Measurements from ENCODE around the gene ADSS1.
"Not testable (repeated sequence)": the region's sequence is repeated elsewhere in the genome, so short reads cannot be mapped to it uniquely, and the experiment has no call there.

The ADSS1 gene

DNA sequence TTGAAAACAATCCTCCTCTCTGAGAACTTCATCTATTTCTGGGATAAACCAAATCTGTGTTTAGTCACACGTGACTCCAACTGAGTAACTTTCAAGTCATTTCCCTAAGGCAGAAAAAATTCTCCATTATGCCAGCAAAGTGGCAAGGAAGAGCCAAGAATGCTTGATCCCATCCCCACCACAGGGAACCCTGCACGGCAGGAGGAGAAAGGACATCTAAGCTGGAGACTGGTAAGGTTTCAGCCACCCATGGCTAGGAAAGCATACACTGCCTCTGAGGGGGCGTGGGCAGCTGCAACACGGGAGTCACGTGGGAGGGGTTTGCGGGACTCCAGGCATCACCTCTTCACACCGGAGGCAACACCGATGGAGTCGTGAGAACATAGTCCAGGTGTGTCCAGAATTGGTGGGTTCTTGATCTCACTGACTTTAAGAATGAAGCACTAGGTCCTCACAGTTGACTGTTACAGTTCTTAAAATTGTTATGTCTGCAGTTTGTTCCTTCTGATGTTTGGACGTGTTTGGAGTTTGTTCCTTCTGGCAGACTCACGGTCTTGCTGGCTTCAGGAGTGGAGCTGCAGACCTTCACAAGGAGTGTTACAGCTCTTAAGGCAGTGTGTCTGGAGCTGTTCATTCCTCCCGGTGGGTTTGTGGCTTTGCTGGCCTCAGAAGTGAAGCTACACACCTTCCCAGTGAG is 26.2 kb downstream of the ADSS1 start:
- DNase-seq (ENCODE audit: low read depth, low spot score) = no peak

DNA sequence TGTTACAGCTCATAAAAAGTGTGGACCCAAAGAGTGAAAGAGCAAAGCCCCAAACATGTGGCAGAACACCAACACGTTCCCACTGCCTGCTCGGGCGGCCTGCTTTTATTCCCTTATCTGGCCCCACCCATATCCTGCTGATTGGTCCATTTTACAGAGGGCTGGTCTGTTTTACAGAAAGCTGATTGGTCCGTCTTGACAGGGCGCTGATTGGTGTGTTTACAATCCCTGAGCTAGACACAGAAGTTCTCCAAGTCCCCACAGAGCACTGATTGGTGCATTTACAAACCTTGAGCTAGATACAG is 26.7 kb downstream of the ADSS1 start:
- DNase-seq (ENCODE audit: low read depth, low spot score) = not testable (repeated sequence)

DNA sequence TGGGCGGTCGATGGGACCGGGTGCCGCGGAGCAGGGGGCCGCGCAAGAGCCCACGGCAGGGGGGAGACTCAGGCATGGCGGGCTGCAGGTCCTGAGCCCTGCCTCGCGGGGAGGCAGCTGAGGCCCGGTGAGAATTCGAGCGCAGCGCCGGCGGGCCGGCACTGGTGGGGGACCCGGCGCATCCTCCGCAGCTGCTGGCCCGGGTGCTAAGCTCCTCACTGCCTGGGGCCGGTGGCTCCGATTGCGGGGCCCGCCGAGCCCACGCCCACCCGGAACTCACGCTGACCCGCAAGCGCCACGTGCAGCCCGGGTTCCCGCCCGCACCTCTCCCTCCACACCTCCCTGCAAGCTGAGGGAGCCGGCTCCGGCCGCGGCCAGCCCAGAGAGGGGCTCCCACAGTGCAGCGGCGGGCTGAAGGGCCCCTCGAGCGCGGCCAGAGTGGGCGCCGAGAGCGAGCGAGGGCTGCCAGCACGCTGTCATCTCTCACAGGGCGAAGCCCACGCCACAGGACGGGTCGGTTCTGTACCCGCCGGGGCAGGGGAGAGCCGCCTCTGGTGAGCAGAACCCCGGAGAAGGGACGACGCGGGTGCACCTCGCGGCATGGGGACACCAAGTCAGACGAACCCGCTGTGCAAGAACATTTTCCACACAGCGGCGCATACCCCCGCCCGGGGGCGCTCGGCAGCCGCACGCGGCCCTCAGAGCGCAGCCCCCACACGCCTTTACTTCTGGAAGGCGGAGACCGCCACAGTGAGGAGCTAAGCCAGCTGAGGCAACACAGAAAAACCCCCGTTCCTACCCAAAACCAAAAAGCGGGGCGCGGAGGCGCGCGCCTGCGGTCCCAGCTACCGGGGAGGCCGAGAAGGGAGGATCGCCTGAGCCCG is 27.8 kb downstream of the ADSS1 start:
- no peak for DNase-seq (ENCODE audit: low read depth, low spot score)

DNA sequence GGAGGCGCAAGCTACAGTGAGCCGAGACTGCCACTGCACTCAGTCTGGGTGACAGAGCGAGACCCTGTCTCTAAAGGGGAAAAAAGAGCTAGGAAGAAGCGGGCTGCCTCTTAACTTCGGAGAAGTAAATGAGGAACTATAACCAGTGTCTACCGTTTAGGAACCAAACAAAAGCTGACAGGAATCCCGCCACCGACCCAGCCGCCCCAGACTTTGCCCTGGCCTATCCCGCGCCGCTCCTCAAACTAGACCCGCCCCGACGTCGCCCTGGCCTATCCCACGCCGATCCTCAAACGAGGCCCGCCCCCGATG is 28.4 kb downstream of the ADSS1 start:
- DNase-seq (ENCODE audit: low read depth, low spot score) = no peak

DNA sequence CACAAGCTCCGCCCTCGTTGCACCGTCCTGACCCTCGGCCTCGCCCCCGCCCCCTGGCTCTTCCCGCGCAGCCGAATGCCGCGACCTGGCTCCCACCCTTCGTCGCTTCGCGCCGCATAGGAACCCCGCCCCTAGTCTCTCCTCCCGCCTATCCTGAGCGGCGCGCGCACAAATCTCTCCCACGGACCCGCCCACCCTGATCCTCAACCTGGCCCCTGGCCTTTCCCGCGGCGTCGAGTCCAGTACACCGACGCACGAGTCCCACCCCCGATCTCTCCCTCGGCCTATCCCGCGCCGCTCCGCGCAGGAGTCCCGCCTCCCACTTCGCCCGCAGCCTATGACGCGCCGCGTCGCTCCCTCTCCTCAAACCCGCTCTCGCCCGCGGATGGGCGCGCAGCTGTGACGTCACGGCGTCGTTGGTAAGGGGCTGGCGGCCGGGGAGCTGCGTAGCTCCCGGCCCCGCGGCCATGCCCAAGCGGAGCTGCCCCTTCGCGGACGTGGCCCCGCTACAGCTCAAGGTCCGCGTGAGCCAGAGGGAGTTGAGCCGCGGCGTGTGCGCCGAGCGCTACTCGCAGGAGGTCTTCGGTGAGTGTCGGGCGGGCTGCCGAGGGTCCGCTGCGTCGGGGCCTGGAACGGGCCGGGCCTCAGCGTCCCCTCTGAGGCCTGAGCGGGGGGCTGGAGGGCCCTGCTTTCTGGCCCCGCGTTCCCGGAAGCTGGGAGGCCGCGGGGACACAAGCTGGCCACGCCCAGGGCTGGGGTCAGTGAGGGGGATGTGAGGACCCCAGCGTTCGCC is 28.9 kb downstream of the ADSS1 start, which contains the start of gene SIVA1:
Gene SIVA1 (plus strand): TSS at position 413 of the 793 bp plus-strand sequence. CDS start 55 bp downstream, at position 468.
- peak; percentile 99 for DNase-seq (ENCODE audit: low read depth, low spot score)

DNA sequence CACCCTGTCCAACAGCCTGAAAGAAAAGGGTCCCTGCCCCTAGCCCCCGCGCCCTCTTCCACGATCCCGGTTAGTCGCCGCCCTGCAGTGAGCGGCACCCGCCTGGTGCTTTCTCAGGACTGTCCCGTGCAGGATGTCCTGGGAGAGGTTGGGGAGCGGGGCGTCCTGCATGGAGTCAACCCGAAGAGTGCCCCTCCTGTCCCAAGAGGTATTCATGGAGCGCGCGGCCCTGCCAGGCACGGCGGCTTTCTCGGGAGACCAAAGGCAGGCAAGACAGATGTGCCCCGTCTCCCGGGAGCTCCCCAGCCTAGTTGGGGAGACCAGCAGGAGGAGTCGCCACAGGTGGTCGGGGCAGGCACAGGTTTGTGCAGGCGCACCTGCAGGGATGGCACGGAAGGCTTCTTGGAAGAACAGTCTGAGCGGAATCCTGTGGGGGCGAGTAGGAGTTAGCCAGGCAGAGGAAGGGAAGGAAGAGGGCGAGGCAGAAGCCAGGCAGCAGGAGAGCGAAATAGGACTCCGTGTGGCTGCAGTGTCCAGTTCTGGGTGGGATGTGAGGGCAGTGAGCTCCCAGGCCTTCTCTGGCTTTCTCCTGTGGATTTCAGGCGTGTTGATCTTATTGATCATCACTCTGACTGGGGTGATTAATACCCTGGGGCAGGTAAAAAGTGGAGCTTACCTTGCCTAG is 29.6 kb downstream of the ADSS1 start:
- DNase-seq (ENCODE audit: low read depth, low spot score) = no peak

DNA sequence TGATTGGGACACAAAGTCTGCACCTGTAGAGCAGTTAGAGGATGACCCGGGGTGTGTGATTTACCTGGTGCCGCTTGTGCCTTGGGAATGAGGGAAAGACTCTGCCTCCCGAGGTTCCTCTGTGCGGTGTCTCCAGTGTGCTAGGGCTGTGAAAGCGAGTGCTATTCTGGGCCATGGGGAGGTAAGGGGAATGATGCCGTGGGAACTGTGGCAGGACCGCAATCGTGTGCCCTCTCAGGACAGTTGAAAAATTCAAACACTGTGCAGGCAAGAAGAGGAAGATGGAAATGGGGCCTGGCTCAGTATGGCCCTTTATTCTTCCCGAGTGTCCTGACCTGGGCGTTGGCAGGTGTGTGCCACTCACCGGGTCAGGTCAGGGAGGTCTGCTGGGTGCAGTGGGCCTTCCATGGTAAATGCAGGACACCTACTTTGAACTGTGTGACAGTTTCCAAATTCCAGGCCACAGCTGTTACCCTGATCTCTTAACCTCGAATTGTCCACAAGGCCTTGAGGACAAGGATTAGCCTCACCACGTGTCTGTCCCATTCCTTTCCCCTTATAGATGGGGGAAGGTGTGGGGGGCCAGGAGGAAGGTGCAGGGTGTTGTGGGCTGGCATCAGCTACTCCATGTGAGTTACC is 30.3 kb downstream of the ADSS1 start:
- no peak for DNase-seq (ENCODE audit: low read depth, low spot score)

DNA sequence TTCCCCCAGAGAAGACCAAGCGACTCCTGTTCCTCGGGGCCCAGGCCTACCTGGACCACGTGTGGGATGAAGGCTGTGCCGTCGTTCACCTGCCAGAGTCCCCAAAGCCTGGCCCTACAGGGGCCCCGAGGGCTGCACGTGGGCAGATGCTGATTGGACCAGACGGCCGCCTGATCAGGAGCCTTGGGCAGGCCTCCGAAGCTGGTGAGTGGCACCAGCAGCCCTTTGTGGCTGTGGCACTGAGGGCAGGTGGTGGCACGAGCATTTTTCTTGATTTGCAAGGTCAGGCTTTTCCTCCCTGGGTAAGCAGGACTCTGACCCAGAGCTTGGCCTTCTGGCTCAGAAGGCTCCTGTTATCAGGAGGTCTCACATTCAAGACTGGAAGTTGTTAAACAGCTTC is 31.6 kb downstream of the ADSS1 start:
- no peak for DNase-seq (ENCODE audit: low read depth, low spot score)

DNA sequence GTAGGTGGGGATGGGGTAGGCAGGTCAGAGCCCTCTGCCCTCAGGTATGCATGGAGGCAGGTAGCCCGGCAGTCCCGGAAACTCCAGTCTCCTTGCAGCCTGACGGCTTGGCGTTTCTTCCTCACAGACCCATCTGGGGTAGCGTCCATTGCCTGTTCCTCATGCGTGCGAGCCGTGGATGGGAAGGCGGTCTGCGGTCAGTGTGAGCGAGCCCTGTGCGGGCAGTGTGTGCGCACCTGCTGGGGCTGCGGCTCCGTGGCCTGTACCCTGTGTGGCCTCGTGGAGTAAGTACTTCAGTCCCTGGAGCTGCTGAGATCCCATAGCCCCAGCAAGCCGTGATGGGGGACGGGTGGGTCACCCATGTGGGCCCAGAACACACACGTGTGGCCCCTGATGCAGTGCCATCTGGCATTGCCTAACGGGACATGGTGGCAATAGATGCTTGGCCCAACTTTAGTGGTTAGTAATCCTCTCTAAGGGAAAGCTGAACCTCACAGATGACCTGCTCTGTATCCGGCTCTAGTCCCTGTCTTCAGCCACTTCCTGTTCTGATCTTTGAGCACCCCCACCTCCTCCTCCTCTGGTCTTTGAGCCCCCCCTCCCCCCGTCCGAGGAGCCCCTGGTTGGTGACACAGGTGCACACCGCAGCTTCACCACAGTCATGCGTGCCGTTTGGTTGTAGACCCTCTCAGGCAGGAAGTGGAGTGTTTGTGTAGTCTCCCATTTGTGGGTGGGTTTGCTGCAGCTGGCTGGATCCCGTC is 32.6 kb downstream of the ADSS1 start:
- no peak for DNase-seq (ENCODE audit: low read depth, low spot score)

DNA sequence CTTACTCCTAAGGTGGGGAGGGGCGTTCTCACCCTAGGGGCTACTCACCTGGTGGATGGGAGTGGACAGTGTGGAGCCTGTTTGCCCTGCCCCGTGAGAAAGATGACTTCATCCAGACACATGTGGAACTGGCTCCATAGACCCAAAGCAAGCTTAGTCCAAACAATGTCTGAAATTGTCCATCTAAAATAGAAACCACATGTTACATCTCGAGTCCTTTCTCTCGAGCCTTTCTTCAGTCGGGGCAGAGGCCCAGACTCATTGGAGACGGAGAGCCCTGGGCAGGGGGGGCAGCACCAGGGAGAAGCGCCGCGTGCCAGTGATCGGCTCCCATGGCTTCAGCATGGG is 33.2 kb downstream of the ADSS1 start:
- no peak for DNase-seq (ENCODE audit: low read depth, low spot score)

DNA sequence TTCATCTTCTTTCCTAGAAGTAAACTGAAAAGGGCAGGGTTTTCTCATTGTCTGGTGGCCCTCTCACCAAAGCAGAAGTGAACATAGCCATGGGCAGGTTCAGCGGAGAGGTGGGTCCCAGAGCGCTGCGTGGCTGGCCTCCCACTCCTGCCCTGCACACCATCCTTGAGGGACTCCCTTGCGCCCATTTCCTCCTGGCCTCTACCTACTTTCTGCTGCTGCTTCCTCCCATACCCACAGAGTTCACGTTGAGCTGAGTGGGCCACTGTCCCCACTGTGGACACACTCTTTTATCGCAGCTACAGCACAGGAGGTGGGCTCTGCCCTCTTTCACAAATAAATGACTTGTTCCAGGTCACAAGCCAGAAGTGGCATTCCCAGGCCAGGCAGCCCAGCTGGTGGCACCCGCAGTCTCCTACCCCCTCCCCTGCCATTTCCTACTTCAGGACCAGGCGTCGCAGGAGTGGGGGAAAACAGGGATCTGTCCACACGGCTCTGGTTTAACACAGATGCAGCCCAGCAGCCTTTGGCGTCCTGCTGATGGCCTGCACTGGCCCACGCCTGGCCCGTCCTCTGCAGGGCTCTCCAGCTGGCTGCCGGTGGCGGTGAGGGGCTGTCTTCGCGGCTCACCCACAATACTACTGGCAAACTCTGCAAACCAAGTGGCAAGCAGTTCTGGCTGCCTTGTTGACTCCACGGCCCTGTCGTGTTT is 33.8 kb downstream of the ADSS1 start:
- no peak for DNase-seq (ENCODE audit: low read depth, low spot score)

DNA sequence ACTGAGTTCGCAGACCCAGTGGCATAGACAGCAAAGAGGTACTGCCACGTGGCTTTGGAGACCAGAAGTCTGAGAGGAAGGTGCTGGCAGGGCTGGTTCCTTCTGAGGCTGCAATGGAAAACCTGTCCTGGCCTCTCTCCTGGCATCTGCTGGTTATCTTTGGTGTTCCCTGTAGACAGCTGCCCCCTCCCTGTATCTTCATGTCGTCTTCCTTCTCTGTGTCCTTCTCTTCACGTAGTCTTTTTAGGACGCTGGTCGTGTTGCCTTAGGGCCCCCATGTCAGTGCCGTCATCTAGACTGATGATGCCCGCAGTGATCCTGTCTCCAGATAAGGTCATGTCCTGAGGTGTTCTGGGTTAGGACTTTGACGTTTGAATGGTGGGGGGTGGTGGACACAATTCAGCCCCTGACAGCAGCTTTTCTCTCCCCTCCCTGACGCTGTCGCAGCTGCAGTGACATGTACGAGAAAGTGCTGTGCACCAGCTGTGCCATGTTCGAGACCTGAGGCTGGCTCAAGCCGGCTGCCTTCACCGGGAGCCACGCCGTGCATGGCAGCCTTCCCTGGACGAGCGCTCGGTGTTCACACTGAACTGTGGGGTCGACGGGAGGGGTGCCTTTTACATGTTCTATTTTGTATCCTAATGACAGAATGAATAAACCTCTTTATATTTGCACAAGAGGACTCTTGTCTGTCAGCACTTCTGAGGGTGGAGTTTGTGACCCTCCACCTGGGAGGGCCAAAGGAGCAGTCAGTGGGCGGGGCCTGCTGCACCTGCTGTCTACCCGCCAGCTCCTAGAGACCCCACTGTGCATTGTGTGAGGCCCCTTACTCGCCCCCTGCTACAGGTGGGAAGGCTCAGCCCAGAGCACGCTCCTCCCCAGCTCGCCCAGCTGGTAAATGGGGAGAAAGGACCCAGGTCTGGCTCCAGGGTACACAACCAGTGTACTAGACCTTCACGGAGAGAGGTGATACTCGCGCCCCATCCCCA is 35.2 kb downstream of the ADSS1 start:
- no peak for DNase-seq (ENCODE audit: low read depth, low spot score)

DNA sequence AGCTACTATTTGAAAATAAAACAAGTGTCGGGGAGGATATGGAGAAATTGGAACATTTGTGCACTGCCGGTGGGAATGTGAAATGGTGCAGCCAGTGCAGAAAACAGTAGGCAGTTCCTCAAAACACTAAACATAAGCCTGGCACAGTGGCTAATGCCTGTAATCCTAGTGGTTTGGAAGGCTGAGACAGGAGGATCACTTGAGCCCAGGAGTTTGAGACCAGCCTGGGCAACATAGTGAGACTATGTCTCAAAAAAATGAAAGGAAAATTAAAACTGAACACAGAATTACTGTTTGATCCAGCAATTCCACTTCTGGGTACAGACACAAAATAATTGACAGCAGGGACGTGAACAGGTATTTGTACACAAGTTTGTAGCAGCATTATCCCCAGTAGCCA is 41.5 kb downstream of the ADSS1 start:
- no peak for DNase-seq (ENCODE audit: low read depth, low spot score)

DNA sequence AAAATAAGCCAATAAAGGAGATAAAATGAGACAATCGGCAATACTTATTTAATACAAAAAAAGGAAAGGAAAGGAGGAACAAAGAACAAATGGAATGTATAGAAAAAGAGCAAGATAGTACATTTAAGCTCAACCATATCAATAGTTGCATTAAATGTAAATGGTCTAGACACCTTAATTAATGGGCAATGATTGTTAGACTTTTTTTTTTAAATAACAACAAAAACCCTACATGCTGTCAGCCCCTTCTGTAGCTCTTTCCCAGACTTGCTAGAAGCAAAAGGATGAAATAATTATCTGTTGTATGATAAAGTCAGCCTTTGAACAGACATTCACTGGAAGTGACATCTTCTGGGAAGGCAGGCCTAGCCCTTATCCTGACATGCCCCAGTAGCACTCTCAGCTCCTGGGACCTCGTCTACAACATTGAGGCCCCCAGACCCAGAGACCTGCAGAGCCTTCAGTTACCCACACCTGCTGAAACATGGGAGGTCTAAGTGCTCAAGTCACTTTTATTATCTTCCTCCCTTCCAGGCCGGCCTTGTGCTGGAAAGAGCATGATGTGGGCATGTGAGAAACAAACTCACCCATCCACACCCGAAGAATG is 42.3 kb downstream of the ADSS1 start:
- no peak for DNase-seq (ENCODE audit: low read depth, low spot score)

DNA sequence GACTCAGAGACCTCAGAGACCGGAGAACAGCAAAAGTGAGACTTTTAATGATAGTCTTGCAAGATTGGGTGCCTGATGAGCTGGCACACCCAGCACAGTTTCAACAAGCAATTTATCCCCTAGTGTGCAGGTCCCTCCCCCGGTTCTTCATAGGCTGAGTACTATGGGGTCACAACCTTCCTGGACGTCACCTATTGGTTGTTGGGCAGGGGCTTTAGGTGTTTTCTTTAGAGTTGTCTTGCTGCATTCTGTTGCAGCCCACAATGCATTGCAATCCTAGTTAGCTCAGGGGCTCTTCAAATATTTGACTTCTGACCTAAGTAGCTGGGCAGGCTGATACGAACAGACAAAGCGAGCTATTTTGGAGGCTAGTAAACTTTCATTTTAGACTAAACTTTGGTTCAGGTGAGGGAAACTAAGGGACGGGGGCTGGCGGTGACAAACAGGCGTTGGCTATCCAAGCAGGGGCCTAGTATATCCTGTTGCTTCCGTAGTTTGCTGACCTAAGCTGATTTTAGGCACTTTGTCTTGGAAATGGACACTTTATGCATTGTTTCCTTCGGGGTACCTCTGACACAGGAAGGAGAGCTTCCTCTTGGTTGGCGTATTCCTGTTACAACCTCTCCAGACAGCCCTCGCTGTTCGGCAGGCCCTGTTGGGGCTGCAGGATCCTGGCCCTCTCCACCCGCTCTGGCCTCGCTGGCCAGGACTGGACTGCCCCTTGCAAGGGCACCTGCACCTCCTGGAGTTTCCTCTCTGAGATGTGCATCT is 43.0 kb downstream of the ADSS1 start:
- no peak for DNase-seq (ENCODE audit: low read depth, low spot score)

DNA sequence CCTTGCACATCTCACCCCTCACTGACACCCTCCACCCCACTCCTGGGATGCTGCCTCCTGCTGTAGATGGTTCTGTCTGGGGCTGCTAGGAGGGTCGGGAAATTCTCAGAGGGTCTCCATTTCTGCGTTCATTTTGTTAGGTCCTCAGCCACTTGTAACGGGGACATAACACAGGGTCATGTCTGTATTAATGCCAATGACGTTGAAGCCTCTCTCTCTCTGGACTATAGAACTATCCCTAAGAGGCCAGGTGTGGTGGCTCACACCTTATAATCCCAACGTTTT is 43.5 kb downstream of the ADSS1 start:
- DNase-seq (ENCODE audit: low read depth, low spot score) = no peak

DNA sequence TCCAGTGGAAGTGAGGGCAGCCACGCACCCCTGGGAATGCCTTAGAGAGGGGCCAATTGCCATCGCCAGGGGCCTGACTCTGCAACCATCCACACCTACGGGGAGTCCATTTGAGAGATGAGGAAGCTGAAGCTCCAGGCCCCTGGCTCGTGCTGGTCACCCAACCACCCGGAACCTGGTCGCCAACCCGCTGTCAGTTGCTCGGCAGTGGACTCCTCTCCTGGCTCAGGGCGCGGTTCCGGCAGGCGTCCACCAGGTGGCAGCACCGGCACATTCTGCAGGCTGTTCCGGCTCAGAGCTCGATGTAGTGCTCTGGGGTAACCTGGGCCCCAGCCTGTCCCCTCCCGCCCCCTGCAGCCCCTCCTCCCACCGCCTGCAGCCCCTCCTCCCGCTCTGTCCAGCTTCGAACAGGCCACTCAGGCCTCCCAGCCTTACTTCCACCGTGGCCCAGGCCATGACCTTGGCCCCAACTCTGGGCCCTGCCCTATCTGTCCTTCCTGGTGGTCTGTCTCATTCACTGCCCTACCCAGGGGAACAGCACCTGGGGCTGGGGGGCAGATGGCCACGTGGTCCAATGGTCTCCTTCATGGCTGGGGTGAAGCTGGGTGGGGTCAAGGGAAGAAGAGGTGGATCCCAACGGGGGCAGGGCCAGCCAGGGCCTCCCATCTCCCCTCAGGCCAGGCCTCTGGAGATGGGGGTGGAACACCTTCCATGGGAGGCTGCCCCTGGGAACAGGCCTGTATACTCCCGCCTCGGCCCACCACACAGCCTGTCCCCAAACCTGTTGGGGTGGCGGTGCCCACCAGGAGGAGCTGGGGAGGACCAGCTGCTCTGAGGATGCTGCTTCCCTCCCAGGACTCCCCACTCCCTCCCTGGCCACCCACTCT is 44.7 kb downstream of the ADSS1 start:
- peak; percentile 80 for DNase-seq (ENCODE audit: low read depth, low spot score)

All from activated naive CD8-positive, alpha-beta T cell treated with anti-CD3 and anti-CD28 coated beads, Interleukin-2, amount 50 U/mL, for 16 hours (primary cell).